Measurements from ENCODE around the gene TENT4A.

GRCh38 chr5:6683241-6683640, 30.0 kb upstream of the TENT4A start:
- TF ChIP-seq BACH2 (CRISPR knock-in tag; IDR thresholded peaks at IDR 0.05; ENCODE audit: borderline replicate concordance) (no peak), ZC3H10 (CRISPR knock-in tag; IDR thresholded peaks at IDR 0.05) (no peak), RARB (CRISPR knock-in tag; IDR thresholded peaks at IDR 0.05) (no peak), ZNF565 (CRISPR knock-in tag; conservative IDR thresholded peaks at IDR 0.05; ENCODE audit: low read depth) (no peak), OSR1 (CRISPR knock-in tag; IDR thresholded peaks at IDR 0.05) (no peak), CREB5 (CRISPR knock-in tag; IDR thresholded peaks at IDR 0.05; ENCODE audit: low read depth) (no peak), PATZ1 (CRISPR knock-in tag; IDR thresholded peaks at IDR 0.05; ENCODE audit: borderline replicate concordance) (no peak), ZFP30 (CRISPR knock-in tag; IDR thresholded peaks at IDR 0.05) (no peak), POU6F1 (CRISPR knock-in tag; IDR thresholded peaks at IDR 0.05; ENCODE audit: borderline replicate concordance, low read depth) (no peak), TOX (CRISPR knock-in tag; IDR thresholded peaks at IDR 0.05; ENCODE audit: borderline replicate concordance) (no peak), SNAI2 (CRISPR knock-in tag; IDR thresholded peaks at IDR 0.05) (no peak)
